ENCODE data around the gene STAB2.

GRCh38 chr12:103572312-103573045, 14.6 kb upstream of the STAB2 start:
- TF ChIP-seq POLR2A (IDR thresholded peaks at IDR 0.05) (no peak), CTCF (IDR thresholded peaks at IDR 0.05) (no peak)

Data from sigmoid colon (tissue), 3 donors.